ENCODE results near the gene MXRA8.
A peak's percentile ranks its signal among the peaks of the same experiment; 100 is the strongest.

The MXRA8 gene

DNA sequence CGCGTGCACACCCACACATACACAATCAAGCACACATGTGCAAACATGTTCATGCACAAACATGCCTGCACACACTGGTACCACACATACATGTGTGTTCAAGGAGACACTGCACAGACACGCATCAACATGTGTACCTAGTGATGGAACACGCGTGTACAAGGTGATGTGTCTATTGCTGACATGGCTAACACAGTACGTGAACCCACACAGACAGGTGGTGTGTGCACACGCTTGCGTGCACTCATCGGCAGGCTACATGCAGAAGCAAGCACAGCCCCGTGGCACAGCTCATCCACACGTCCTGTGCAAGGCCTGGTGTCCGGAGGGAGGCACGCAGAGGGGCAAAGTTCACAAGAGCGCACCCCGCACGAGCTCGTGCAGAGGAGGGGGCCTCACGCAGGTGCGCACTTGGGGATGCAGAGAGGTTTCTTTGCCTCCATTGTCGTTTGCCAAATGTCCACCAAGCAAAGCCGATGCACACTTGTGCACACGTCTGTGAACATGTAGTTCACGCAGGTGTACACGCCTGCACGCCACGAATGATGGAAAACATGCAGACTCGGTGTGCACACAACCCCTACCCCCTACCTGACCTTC is 51.6 kb downstream of the MXRA8 start:
- Histone ChIP-seq H3K27ac (peak overlapping the region; percentile 47; the same call in 1 of the 2 replicates), H3K4me3 (IDR thresholded peaks at IDR 0.05; ENCODE audit: insufficient read depth, low read depth, low read length) (peak overlapping the region; percentile 69), H3K36me3 (ENCODE audit: insufficient read depth) (no peaks in the 10 kb centered on the region), H3K79me2 (ENCODE audit: insufficient read depth, low read depth) (peaks cover 35% of the 10 kb centered on the region), H3K4me1 (ENCODE audit: low read depth, poor library complexity, severe bottlenecking) (peaks cover 17% of the 10 kb centered on the region), H4K20me1 (ENCODE audit: insufficient read depth) (no peaks in the 10 kb centered on the region), H3K4me2 (peak overlapping the region; percentile 78), H3K27me3 (ENCODE audit: insufficient read depth, low read depth) (no peaks in the 10 kb centered on the region), H3K9ac (peak overlapping the region; percentile 59), H2AFZ (ENCODE audit: low read depth) (no peak overlapping the region; the same call in 1 of the 2 replicates)
- TF ChIP-seq CTCF (conservative IDR thresholded peaks at IDR 0.05; ENCODE audit: low read depth, low read length) = no peak

DNA sequence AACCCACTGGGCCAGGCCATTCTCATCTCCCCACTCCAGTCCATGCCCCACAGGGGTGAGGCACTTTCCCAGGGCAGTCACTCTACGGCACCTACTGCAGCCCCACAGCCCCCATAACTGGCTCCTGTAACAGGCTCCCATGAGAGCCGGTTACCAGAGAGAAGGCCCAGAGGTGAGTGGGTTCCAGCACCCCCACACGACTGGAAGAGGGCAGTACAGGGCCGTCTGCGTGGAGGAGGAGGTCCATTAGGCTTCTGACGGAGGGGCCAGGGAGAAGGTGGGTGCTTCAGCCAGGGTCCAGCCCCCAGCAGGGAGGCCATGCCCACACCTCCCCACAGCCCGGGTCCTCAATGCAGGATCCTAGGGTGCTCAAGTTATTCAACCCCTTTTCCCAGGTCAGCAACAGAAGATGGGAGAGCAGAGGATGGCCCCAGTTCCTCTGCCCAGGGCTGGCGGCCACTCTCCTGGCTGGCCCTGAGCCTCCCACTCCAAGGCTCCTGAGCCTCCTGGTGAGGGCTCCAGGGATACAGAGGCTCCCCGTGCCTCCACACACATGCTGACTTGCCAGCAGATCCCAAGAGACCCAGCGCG is 52.2 kb downstream of the MXRA8 start:
- peak overlapping the region; percentile 59 for H3K9ac ChIP-seq
- H3K4me3 ChIP-seq (IDR thresholded peaks at IDR 0.05; ENCODE audit: insufficient read depth, low read depth, low read length) = peak overlapping the region; percentile 69
- peak overlapping the region; percentile 42; the same call in 1 of the 2 replicates for H2AFZ ChIP-seq (ENCODE audit: low read depth)
- TF ChIP-seq CTCF (conservative IDR thresholded peaks at IDR 0.05; ENCODE audit: low read depth, low read length) = 0 out of 2 replicates have a peak, but pooled peaks have one; percentile 14
- H4K20me1 ChIP-seq (ENCODE audit: insufficient read depth) = no peaks in the 10 kb centered on the region
- peaks cover 35% of the 10 kb centered on the region for H3K79me2 ChIP-seq (ENCODE audit: insufficient read depth, low read depth)
- H3K4me1 ChIP-seq (ENCODE audit: low read depth, poor library complexity, severe bottlenecking) = peaks cover 17% of the 10 kb centered on the region
- no peaks in the 10 kb centered on the region for H3K27me3 ChIP-seq (ENCODE audit: insufficient read depth, low read depth)
- peak overlapping the region; percentile 77 for H3K27ac ChIP-seq
- peak overlapping the region; percentile 78 for H3K4me2 ChIP-seq
- no peaks in the 10 kb centered on the region for H3K36me3 ChIP-seq (ENCODE audit: insufficient read depth)

GRCh38 chr1:1305300-1306069 is 52.9 kb downstream of the MXRA8 start:
- peak overlapping the region; percentile 42; the same call in 1 of the 2 replicates for H2AFZ ChIP-seq (ENCODE audit: low read depth)
- no peaks in the 10 kb centered on the region for H3K27me3 ChIP-seq (ENCODE audit: insufficient read depth, low read depth)
- peaks cover 35% of the 10 kb centered on the region for H3K79me2 ChIP-seq (ENCODE audit: insufficient read depth, low read depth)
- H3K27ac ChIP-seq = peak overlapping the region; percentile 77
- H4K20me1 ChIP-seq (ENCODE audit: insufficient read depth) = no peaks in the 10 kb centered on the region; the same call in 1 of the 2 replicates
- peak overlapping the region; percentile 59 for H3K9ac ChIP-seq
- H3K4me3 ChIP-seq (IDR thresholded peaks at IDR 0.05; ENCODE audit: insufficient read depth, low read depth, low read length) = peak overlapping the region; percentile 42
- no peaks in the 10 kb centered on the region for H3K36me3 ChIP-seq (ENCODE audit: insufficient read depth)
- H3K4me2 ChIP-seq = peak overlapping the region; percentile 78
- peaks cover 17% of the 10 kb centered on the region for H3K4me1 ChIP-seq (ENCODE audit: low read depth, poor library complexity, severe bottlenecking)
- no peak for TF ChIP-seq CTCF (conservative IDR thresholded peaks at IDR 0.05; ENCODE audit: low read depth, low read length)

GRCh38 chr1:1304331-1305299 is 53.7 kb downstream of the MXRA8 start:
- Histone ChIP-seq H3K36me3 (ENCODE audit: insufficient read depth) (no peaks in the 10 kb centered on the region), H4K20me1 (ENCODE audit: insufficient read depth) (no peaks in the 10 kb centered on the region; the same call in 1 of the 2 replicates), H3K27ac (peak overlapping the region; percentile 77), H3K9ac (peak overlapping the region; percentile 59), H3K27me3 (ENCODE audit: insufficient read depth, low read depth) (no peaks in the 10 kb centered on the region), H3K4me3 (IDR thresholded peaks at IDR 0.05; ENCODE audit: insufficient read depth, low read depth, low read length) (no peak overlapping the region), H3K79me2 (ENCODE audit: insufficient read depth, low read depth) (peaks cover 28% of the 10 kb centered on the region), H3K4me2 (peak overlapping the region; percentile 78), H2AFZ (ENCODE audit: low read depth) (no peak overlapping the region), H3K4me1 (ENCODE audit: low read depth, poor library complexity, severe bottlenecking) (peaks cover 17% of the 10 kb centered on the region)
- TF ChIP-seq CTCF (conservative IDR thresholded peaks at IDR 0.05; ENCODE audit: low read depth, low read length) = no peak

All from KMS-11 (cell line).